ENCODE measurements around the gene PBX3.
"Not testable (repeated sequence)": the region's sequence is repeated elsewhere in the genome, so short reads cannot be mapped to it uniquely, and the experiment has no call there.

Gene PBX3

DNA sequence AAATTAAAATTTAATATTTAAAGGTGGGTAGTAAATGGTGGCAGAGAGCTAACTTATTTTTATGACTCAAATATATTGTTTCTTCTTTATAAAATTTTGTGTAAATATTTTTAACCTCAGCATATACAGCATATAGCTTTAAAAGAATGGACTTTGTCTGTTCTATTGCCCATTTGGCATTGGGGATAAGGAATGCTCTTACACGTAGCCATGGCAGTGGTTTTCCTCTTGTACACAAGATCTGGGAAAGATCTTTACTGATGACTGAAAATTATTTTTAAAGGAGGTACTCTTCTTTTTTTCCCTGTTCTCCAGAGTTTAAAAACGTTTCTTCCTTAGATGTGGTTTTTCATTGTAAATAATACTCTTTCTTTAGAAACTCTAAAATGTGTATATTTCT is 75.0 kb downstream of the PBX3 start:
- no peak for DNase-seq (ENCODE audit: low read depth in 2 of 2)

DNA sequence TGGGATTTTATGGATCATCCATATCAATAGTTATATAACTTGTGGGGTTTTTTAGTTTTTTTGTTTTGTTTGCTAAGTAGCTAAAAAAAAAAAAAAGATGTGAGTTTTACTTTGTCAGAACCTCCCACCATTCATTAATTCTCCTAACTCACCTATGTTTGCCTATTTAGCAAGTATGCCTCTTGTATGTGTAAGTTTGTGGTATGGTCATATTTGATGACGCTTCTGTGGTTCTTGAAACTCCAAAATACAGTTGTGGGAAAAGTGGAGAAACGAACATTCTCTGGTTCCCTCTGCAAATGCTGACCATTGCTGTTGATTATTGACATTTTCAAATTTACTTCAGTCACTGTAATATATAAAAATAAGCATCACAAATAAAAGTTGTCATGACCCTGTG is 75.7 kb downstream of the PBX3 start:
- DNase-seq (ENCODE audit: low read depth in 2 of 2) = no peak

DNA sequence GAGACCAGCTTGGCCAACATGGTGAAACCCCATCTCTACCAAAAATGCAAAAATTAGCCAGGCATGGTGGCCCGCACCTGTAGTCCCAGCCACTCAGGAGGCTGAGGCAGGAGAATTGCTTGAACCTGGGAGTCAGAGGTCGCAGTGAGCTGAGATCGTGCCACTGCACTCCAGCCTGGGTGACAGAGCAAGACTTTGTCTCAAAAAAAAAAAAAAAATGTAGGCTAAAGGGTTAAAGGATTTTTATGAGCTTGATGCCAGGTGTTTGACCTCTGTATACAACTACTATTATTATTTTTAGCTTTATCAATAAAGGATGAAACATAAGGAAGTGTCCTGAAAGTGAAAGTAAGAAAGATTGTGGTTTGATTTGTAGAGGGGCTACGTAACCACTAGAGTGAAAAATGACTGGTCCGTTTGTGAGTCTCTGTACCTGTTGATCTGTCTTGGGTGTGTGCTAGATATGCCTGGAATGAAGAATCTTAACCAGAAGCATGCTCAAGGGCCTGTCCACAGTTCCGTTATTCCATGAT is 76.8 kb downstream of the PBX3 start:
- not testable (repeated sequence) for DNase-seq (ENCODE audit: low read depth in 2 of 2)

DNA sequence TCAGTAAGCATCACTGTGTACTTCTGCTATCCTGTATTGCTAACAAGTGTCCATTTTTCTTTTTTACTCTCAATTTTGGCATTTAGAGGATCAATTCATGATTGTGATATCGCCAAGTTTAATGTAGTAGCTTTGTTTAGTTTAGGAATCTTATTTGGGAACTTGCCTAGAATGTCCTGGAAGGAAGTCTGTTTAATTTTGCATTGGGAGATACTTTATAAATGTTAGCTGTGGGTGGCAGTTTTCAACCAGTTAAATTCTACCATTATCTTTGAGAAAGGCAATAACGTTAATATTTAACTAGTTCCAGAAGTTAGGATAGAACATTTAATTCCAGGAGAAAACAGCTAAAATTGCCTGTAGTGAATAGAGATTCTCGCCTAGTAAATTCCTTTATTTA is 78.6 kb downstream of the PBX3 start:
- no peak for DNase-seq (ENCODE audit: low read depth in 2 of 2)

DNA sequence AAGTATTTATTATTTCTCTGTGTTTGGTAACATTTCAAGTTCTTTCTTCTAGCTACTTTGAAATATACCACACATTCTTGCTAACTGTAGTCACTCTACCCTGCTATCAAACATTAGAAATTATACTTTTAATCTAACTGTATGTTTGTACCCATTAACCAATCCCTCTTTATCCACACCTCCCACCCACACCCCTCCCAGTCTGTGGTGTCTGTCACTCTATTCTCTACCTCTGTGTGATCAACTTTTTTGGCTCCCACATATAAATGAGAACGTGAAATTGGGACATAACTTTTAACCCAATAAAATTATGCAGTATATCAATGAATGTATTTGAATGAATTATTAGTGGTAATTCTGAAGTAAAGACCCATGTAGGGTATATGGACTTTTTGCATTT is 79.7 kb downstream of the PBX3 start:
- no peak for DNase-seq (ENCODE audit: low read depth in 2 of 2)

DNA sequence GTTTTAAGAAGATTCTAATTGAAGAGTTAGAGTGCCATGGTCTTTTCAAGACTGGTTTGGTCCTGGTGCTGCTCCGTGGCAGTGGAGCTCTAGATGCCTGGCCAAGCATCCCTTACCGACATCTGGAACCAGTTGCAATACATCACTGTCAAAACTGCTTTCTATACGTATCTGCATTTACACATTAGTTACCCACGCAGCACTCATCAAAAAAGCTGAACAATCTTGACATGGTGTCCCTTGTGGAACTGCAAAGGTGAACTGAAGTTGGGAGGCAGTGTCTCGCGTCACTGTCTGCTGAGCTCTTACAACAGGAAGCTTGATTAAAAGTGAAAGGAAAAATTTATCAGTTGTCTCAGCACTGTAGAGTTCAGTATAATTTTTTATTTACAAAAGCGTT is 82.6 kb downstream of the PBX3 start:
- DNase-seq (ENCODE audit: low read depth in 2 of 2) = peak in 1 of 2 donors; percentile 30

DNA sequence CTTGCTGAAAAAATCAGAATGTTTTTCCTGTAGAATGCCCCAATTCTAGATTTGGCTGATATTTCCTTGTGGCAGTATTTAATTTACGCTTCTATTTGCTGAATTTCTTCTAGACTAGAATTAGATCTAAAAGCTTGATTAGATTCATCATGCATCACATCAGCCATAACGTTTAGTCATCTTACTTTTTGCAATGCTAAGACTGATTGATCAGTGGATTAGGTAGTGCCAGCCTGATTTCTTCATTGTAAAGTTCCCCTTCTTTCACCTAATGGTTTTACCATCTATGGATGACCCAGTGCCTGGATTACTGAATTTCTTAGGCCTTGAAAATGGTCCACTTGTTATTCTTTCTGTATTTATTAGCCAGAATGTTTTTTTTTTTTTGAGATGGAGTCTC is 83.9 kb downstream of the PBX3 start:
- DNase-seq (ENCODE audit: low read depth in 2 of 2) = no peak

DNA sequence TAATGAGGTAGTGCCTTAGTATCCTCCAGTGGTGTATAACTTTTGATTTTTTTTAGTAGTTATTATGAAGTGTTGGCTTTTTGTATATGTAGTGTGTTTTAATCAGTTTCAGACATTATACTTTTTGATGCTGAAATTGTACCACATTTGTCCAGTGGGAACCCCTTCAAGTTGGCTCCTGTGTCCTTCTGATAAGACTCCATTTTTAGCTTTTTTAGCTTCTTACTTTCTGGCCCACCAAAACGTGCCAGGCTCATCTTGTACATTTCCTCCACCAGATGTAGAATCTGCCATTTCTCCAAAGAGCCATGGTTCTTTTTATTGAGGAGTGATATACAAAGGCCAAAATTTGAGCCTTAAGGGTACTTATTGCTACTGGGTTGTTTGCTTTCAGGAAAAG is 84.4 kb downstream of the PBX3 start:
- no peak for DNase-seq (ENCODE audit: low read depth in 2 of 2)

DNA sequence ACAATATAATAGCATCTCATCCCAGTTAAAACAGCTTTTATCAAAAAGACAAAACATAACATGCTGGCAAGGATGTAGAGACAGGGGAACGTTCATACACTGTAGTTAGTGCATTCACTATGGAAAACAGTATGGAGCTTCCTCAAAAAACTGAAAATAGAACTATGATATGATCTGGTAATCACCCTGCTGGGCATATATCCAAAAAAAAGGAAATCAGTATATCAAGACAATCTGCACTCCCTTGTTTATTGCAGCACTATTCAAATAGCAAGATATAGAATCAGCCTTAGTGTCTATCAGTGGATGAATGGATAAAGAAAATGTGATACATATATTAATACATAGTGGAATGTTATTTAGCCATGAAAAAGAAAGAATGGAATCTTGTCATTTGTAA is 88.5 kb downstream of the PBX3 start:
- DNase-seq (ENCODE audit: low read depth in 2 of 2) = no peak

DNA sequence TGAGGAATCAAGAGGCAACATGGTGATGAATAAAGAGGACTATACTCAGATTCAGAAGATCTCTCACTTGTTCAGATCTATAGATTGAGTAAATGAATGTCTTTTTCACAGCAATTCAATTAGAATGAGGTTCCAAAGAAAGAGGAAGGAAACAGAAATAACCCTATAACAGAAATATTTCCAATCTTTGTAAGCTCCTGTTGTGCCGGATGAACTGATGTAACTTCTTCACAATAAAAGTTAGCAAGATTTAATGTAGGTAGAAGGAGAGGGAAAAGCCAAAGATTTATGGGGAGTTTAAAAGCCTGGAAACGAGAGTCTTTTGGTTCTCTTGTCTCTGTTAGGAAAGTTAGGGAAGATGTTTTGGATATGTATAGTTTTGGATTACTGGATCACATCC is 92.1 kb downstream of the PBX3 start:
- no peak for DNase-seq (ENCODE audit: low read depth in 2 of 2)

DNA sequence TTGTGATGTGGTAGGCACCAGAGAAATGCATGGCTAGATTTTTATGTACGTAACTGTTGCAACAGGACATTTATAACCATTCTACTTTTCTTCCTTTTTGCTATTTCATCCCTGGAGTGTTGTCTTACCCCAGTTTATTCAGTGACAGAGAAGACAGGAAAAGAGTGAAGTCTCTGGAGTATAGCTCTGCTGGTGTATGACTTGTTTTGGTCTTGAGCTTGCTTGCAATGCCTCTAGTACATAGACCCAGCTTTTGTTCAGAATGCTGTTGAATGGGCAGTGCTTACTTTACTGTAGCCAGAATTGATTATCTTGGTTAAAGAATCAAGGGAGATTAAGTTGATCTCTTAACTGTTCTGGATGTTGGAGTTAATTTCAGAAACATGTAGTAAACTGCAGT is 94.3 kb downstream of the PBX3 start:
- no peak for DNase-seq (ENCODE audit: low read depth in 2 of 2)

DNA sequence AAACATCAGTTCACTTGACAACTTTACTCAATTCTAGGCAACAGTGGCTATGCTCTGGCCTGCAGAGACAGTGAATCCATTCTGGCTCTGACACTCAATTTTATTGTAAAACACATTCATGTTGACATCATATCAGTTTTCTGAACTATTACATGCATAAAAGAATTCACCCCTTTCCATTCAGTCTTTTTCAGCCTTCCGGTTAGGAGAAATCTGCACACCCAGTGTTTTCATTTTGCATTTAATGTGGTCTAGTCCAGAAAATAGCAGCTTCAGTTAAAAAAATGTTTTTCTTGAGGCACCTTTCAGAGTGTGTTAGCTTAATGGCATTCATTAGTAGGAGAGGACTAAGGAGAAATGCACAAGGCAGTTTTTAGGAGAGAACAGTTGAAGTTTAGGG is 95.1 kb downstream of the PBX3 start:
- no peak for DNase-seq (ENCODE audit: low read depth in 2 of 2)

DNA sequence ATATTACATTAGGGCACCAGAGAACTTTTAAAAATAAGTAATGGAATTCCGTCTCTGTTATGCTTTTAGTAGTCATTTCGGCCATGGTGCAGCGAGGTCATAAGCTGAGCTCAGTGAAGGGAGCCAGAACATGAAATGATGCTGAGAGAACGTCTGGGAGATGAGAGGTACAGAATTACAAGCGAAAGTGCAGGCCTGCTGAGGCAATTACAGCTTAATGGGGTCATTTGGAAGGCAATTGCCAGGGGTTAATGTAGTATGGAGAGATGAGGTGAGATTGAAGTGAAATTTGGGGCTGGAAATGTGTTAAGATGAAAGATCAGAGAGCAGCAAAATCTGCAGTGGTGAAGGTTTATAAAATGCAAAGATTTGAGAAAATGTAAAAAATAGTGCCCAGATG is 96.5 kb downstream of the PBX3 start:
- no peak for DNase-seq (ENCODE audit: low read depth in 2 of 2)

DNA sequence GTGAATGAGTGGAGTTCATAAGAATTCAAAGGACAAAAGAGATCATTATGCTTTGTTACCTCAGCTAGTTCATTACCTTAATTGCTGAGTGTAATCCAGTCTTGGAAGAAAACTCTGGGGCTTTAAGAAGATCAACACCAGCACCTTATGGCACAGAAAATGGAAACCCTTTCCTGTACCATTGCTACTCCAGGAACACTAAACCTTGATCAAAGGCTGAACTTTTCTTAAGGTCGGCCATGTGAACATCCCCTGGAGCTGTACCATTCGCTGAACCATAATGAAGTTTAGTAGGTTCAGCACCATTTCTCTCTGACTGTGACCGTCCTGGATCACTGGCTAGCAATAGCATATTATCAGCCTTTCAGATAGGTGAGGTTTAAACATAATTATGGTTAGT is 97.4 kb downstream of the PBX3 start:
- no peak for DNase-seq (ENCODE audit: low read depth in 2 of 2)

DNA sequence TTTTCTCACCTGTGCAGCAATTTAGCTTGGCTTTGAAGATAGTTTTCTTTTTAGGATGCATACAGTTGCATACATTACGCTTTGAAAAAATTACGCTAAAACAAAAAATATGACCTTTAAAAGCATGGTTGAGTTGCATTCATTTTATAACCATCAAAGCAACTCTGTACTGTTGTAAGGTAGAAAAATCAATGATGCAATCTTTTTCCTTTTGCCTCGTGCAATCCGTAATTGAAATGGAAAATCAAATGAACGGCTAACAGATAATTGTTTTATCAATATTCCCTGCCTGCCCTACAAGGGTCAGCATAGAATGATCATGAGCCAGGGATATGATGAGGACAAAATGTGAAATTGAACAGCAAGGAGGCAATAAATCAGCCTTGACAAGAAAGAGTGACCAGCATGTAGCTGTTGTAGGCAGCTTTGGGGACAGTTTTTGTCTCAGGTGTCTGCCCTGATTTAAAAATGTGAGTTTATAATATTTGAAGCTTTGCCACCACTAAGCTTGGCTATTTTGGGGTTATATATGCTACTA is 98.2 kb downstream of the PBX3 start:
- DNase-seq (ENCODE audit: low read depth in 2 of 2) = no peak

DNA sequence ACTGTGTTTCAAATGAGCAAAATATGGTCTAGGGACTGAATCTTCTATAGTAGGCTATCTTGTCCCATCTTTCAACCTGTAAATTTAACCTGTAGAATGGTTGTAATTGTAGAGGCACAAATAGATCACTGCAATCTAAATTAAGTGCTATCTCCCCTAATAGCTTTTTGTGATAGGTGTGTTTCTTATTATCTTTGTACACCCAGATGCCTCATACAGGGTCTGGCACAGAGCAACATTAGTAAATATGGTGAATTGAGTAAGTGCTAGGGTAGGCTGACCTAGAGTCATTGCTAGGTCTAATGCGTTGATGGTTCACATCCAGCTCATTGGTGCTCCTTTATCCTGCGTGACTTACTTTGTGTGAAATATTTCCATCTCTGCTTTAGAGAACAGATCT is 100.6 kb downstream of the PBX3 start:
- DNase-seq (ENCODE audit: low read depth in 2 of 2) = no peak

DNA sequence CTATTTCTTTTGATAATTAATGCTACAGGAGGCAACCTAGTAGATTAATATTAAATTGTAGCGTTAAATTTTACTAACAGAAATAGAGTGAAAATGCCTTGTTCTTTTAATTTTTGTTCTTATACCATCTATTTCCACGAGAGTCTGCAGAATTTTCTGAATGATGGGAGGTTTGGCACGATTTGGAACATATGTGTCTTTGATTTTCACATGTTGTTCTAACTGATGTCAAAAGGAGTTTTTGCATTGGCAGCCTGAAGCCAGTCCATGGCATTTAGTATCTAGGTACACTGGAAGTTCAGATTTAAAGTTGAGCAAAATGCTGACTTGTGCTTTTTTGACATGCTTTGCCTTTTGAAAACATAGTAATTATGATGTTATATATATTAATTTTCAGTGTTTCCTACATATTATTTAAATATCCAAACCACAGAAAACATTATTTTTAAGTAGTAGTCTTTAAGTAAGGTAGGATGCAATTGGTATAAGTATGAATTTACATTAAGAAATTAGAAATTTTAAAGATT is 103.0 kb downstream of the PBX3 start:
- no peak for DNase-seq (ENCODE audit: low read depth in 2 of 2)

DNA sequence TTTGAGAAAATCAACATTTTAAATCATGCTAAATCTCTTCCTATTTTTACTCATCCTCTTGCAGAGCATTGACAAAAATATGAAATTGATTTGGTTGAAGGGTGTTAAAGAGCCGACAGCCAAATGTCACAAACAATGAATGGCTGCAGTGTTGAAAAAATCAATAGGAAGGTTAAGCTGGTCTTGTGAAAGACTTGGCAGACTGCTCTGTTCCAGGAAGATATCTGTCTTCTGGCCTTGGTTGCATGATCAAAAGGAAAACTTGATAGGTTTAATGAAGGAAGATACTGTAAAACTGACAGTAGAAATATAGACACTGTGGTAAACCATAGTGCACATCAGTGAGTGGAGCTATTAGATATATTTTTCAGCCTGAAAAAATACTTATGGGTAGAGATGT is 103.6 kb downstream of the PBX3 start:
- no peak for DNase-seq (ENCODE audit: low read depth in 2 of 2)

DNA sequence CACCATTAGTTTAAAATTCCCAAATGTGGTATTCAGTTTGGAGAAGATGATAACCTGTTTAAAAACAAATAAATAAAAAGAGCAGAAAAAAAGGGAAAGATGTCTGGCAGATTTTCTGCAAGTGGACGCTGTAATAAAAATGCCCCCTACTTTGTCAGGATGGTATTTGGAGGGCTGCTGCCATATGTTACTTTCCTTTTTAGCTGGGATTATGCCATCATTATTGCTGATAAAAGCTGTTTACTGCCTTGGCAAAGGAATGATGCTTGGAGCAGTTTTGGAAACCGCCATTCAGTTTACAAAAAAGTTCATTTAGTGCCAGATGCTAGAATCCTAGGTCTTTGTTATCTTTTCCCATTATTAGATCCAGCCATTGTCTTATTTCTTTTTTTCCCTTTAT is 104.8 kb downstream of the PBX3 start:
- no peak for DNase-seq (ENCODE audit: low read depth in 2 of 2)

DNA sequence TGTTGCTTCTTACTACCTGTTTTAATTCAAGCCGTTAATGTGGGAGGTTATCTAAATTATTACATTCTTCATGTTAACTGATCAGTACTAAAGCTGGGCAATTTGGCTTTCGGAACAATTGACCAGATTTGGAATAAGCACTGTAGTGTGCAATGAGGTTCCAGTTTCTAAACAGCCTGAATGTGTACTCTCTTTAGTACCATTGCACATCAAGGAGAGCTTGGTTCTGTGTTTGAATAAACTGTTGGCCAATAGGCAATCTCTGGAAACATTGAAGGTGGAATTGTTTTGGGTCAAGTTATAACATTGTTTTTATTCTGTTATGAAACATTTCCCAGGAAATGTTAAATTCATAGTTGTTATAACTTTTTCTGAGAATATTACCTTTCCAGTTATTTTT is 105.2 kb downstream of the PBX3 start:
- no peak for DNase-seq (ENCODE audit: low read depth in 2 of 2)

DNA sequence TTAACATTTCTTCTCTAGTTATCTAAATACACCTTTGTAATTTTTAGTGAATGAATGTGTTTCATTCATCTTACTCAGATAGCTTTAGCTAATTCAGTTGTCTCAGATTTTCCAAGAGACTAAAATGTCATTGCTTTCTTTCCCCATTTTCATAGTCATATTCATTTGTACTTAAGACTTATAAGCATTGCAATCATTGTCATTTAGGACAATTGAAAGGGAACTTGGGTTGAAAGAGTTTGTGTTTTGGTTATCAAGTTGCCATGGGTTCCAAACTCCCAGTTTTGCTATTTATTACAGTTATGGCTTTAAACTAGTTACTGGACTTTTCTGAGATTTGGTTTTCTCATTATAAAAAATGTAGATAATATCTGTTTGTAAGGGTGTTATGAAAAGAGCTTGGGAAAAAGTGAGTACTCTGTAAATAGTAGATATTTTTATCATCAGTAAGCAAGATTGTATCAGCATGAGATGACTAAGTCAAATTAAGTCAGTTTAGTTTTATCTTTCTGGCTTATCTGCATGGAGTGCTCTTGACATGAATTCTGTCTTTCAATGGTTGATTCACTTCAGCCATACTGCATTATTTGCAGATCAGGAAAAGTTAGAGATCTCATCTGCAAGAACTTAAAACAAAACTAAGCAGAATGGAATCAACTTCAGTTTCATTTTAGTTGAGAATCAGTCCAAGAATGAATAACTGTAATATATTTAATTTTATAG is 107.5 kb downstream of the PBX3 start:
- no peak for DNase-seq (ENCODE audit: low read depth in 2 of 2)

DNA sequence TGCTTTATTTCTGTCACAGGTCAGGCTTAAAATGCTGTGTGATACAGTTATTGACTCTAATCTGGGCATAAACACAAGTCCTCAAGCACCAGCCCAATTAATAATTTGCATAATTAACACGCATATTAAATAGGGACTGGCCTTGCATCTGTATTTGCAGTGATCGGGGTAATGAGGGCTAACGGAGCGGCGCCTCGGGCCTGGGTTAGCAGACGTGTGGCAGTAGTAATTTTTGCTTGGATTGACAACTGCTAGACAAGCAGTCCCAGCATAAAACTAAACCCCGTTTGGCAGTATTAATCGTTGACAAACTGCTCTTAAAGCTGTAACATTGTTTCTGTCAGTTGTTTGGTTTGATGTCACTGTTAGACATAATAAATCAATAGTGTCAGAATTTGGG is 109.2 kb downstream of the PBX3 start:
- no peak for DNase-seq (ENCODE audit: low read depth in 2 of 2)

DNA sequence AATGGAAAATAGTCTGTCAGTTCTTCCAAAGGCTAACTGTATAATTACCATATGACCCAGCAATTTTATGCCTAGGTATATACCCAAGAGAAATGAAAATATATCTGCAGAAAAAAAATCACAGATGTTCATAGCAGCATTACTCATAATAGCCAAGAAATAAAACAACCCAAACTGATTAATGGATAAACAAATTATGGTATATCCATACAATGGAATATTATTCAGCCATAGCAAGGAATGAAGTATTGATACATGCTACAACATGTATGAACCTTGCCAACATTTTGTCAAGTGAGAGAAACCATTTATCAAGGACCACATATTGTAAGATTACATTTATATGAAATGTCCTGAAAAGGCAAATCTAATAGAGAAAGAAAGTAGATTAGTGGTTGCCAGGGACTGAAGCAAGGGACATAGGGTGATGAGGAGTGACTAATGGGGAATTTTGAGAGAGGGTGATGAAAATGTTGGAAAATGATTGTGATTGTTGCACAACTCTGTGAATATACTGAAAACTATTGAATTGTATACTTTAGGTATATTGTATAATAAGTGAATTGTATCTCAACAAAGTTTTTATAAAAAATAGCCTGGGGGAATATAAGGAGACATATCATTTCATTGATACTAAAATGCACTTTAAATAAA is 114.4 kb downstream of the PBX3 start:
- DNase-seq (ENCODE audit: low read depth in 2 of 2) = no peak

All from stimulated activated CD8-positive, alpha-beta memory T cell treated with anti-CD3 and anti-CD28 coated beads, Interleukin-15, amount 100 ng/mL, for 4 hours (primary cell).